H9 (cell line): Measurements from ENCODE around the gene OTX2. TPM values are rescaled to one million over a fixed set of nuclear protein-coding genes. Genes with fewer than 3 reads are reported as not detected.

Source experiments
- DNase-seq: peaks from one replicate; pipeline ENCODE4 v3.0.0-alpha.2; 2017
- H2AFZ ChIP-seq: one replicate; pipeline ENCODE4 v1.6.1; 2013; ENCODE audit warnings: mild to moderate bottlenecking, low read length, control low read depth, moderate library complexity
- H2AK5ac ChIP-seq: 2 replicates; pipeline ENCODE4 v1.6.1; 2013; ENCODE audit warnings: low read length, control low read depth, mixed read lengths; ENCODE audit not compliant: insufficient read length
- H2BK120ac ChIP-seq: one replicate; pipeline ENCODE4 v1.6.1; 2013; ENCODE audit warnings: low read depth, mild to moderate bottlenecking, low read length, control low read depth, inconsistent platforms; ENCODE audit not compliant: poor library complexity, severe bottlenecking
- H2BK12ac ChIP-seq: 2 replicates; pipeline ENCODE4 v1.6.1; 2013; ENCODE audit warnings: low read length, control low read depth, mixed read lengths, low read depth; ENCODE audit not compliant: insufficient read length
- H2BK15ac ChIP-seq: 2 replicates; pipeline ENCODE4 v1.6.1; 2013; ENCODE audit warnings: low read depth, low read length, control low read depth
- H2BK20ac ChIP-seq: one replicate; pipeline ENCODE4 v1.6.1; 2013; ENCODE audit warnings: low read depth, mild to moderate bottlenecking, low read length, control low read depth, inconsistent platforms; ENCODE audit not compliant: poor library complexity, severe bottlenecking
- H2BK5ac ChIP-seq: 2 replicates; pipeline ENCODE4 v1.6.1; 2013; ENCODE audit warnings: low read length, control low read depth, mixed read lengths; ENCODE audit not compliant: insufficient read length
- H3K14ac ChIP-seq: 2 replicates; pipeline ENCODE4 v1.6.1; 2013; ENCODE audit warnings: low read length, control low read depth; ENCODE audit not compliant: insufficient read depth
- H3K18ac ChIP-seq: 2 replicates; pipeline ENCODE4 v1.6.1; 2013; ENCODE audit warnings: low read depth, mild to moderate bottlenecking, mixed read lengths, low read length, control low read depth; ENCODE audit not compliant: insufficient read length
- H3K23ac ChIP-seq: 2 replicates; pipeline ENCODE4 v1.6.1; 2013; ENCODE audit warnings: low read length, control low read depth, mixed read lengths, low read depth; ENCODE audit not compliant: insufficient read length
- H3K23me2 ChIP-seq: 2 replicates; pipeline ENCODE4 v1.6.1; 2013; ENCODE audit warnings: low read depth, mild to moderate bottlenecking, mixed read lengths, low read length, control low read depth; ENCODE audit not compliant: insufficient read length, poor library complexity, severe bottlenecking
- H3K27ac ChIP-seq: 2 replicates; pipeline ENCODE4 v1.5.1; 2013; ENCODE audit warnings: low read length, control low read depth, mixed read lengths, low read depth; ENCODE audit not compliant: insufficient read length
- H3K27me3 ChIP-seq: 2 replicates; pipeline ENCODE4 v1.6.1; 2013; ENCODE audit warnings: low read length, control low read depth, inconsistent platforms; ENCODE audit not compliant: insufficient read depth
- H3K4ac ChIP-seq: 2 replicates; pipeline ENCODE4 v1.6.1; 2013; ENCODE audit warnings: low read depth, mild to moderate bottlenecking, control low read depth, inconsistent platforms, low read length, moderate library complexity
- H3K4me1 ChIP-seq: 2 replicates; pipeline ENCODE4 v1.6.1; 2013; ENCODE audit warnings: low read length, control low read depth, inconsistent platforms; ENCODE audit not compliant: insufficient read depth
- H3K4me2 ChIP-seq: 2 replicates; pipeline ENCODE4 v1.6.1; 2013; ENCODE audit warnings: low read length, control low read depth, mixed read lengths; ENCODE audit not compliant: insufficient read length, insufficient read depth
- H3K56ac ChIP-seq: 2 replicates; pipeline ENCODE4 v1.6.1; 2013; ENCODE audit warnings: low read depth, mild to moderate bottlenecking, mixed read lengths, low read length, control low read depth; ENCODE audit not compliant: insufficient read length
- H3K79me1 ChIP-seq: 2 replicates; pipeline ENCODE4 v1.6.1; 2013; ENCODE audit warnings: low read depth, mild to moderate bottlenecking, moderate library complexity, low read length, control low read depth, inconsistent platforms; ENCODE audit not compliant: insufficient read depth, poor library complexity, severe bottlenecking
- H3K79me2 ChIP-seq: 2 replicates; pipeline ENCODE4 v1.6.1; 2013; ENCODE audit warnings: low read length, control low read depth, inconsistent platforms; ENCODE audit not compliant: insufficient read depth
- H3K9ac ChIP-seq: 2 replicates; pipeline ENCODE4 v1.6.1; 2013; ENCODE audit warnings: low read length, control low read depth, mixed read lengths; ENCODE audit not compliant: insufficient read length; ENCODE audit errors: extremely low read depth
- H3K9me3 ChIP-seq: one replicate; pipeline ENCODE4 v1.6.1; 2013; ENCODE audit warnings: low read depth, low read length, inconsistent platforms; ENCODE audit not compliant: control insufficient read depth
- H3T11ph ChIP-seq: one replicate; pipeline ENCODE4 v1.6.1; 2013; ENCODE audit warnings: mild to moderate bottlenecking, low read length, control low read depth, inconsistent platforms
- H4K20me1 ChIP-seq: one replicate; pipeline ENCODE4 v1.6.1; 2013; ENCODE audit not compliant: control insufficient read depth, insufficient read length, insufficient read depth
- H4K5ac ChIP-seq: 2 replicates; pipeline ENCODE4 v1.6.1; 2013; ENCODE audit warnings: low read depth, mild to moderate bottlenecking, mixed read lengths, low read length, control low read depth; ENCODE audit not compliant: insufficient read length
- H4K8ac ChIP-seq: replicated peaks from 2 replicates; pipeline ENCODE4 v1.6.1; 2013; ENCODE audit warnings: low read length, control low read depth, mixed read lengths, low read depth; ENCODE audit not compliant: insufficient read length
- H4K91ac ChIP-seq: 2 replicates; pipeline ENCODE4 v1.6.1; 2013; ENCODE audit warnings: low read depth, mild to moderate bottlenecking, moderate library complexity, mixed read lengths, low read length, control low read depth; ENCODE audit not compliant: insufficient read length
- H3K27ac Mint-ChIP-seq, 3 experiments: 2 replicates in 2 of 3; 3 replicates in 1 of 3; pipeline ENCODE4 v1.8.0; 2020 to 2021; ENCODE audit warnings: mixed read lengths in 3 of 3, mild to moderate bottlenecking in 1 of 3, moderate library complexity in 1 of 3
- H3K27me3 Mint-ChIP-seq: 2 replicates; pipeline ENCODE4 v1.8.0; 2021; ENCODE audit warnings: low read depth, mild to moderate bottlenecking, moderate library complexity, mixed read lengths
- H3K36me3 Mint-ChIP-seq, 3 experiments: 2 replicates in 2 of 3; 3 replicates in 1 of 3; pipeline ENCODE4 v1.8.0; 2020 to 2021; ENCODE audit warnings: low read depth in 3 of 3, mixed read lengths in 3 of 3; ENCODE audit not compliant: insufficient read depth in 1 of 3
- H3K4me1 Mint-ChIP-seq, 2 experiments: 2 replicates each; pipeline ENCODE4 v1.8.0; 2020; ENCODE audit warnings: mixed read lengths in 2 of 2
- H3K4me3 Mint-ChIP-seq, 2 experiments: 2 replicates in 1 of 2; 3 replicates in 1 of 2; pipeline ENCODE4 v1.8.0; 2020 to 2021; ENCODE audit warnings: mild to moderate bottlenecking in 2 of 2, mixed read lengths in 2 of 2, moderate library complexity in 1 of 2
- H3K9me3 Mint-ChIP-seq, 2 experiments: 2 replicates in 1 of 2; 3 replicates in 1 of 2; pipeline ENCODE4 v1.8.0; 2020; ENCODE audit warnings: mild to moderate bottlenecking in 2 of 2, mixed read lengths in 2 of 2, moderate library complexity in 1 of 2
- WGBS: extraction: QIAGEN DNeasy Blood & Tissue Kit; methylation state at CpG from one replicate; pipeline ENCODE4 v1.1.7; 2013; ENCODE audit warnings: missing lambda C conversion rate, low lambda C conversion rate, mixed read lengths; ENCODE audit not compliant: insufficient read length; ENCODE audit errors: extremely low coverage; 5-methylcytosine and 5-hydroxymethylcytosine counted together
- total RNA-seq: library from RNA; stranded (reverse); gene quantifications from 2 replicates; pipeline ENCODE4 v1.2.1, GENCODE V29; 2021
- TF ChIP-seq, protein P1 (sequence below): fragments of 200-600 bp; sonication (generic); conservative IDR thresholded peaks from 3 replicates; pipeline ENCODE4 v1.8.0; 2021; ENCODE audit warnings: antibody characterized with exemption, mild to moderate bottlenecking

The OTX2 gene
- total RNA-seq, 1 experiment from 2014 or later = 193 TPM

DNA sequence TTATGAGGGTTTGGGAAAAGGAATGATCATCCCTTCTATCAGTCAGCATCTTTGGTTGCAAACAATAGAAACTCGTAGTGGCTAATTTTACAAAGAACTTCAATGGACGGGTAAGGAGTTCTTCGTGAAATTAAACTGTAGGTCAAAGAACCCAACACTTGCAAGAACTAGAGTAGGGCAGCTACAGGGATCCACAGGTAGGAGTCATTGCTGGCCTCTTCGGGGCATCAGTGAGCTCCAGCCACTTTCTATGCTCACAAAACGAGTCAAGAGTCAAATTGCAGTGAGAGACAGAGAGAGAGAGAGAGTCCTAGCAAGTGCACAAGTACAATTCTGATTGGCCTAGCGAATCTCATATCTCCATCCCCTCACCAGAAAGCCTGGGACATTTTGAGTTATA lies 29.9 kb upstream of the OTX2 start:
- peaks cover 20% of the 10 kb centered on the region in 2 experiments for H3K4me1 Mint-ChIP-seq
- H2BK120ac ChIP-seq = no peak overlapping the region
- TF ChIP-seq, protein P1, sequence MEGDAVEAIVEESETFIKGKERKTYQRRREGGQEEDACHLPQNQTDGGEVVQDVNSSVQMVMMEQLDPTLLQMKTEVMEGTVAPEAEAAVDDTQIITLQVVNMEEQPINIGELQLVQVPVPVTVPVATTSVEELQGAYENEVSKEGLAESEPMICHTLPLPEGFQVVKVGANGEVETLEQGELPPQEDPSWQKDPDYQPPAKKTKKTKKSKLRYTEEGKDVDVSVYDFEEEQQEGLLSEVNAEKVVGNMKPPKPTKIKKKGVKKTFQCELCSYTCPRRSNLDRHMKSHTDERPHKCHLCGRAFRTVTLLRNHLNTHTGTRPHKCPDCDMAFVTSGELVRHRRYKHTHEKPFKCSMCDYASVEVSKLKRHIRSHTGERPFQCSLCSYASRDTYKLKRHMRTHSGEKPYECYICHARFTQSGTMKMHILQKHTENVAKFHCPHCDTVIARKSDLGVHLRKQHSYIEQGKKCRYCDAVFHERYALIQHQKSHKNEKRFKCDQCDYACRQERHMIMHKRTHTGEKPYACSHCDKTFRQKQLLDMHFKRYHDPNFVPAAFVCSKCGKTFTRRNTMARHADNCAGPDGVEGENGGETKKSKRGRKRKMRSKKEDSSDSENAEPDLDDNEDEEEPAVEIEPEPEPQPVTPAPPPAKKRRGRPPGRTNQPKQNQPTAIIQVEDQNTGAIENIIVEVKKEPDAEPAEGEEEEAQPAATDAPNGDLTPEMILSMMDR = peak; percentile 29; the same call in 1 of the 3 replicates

More for the DNA sequence above, 29.9 kb upstream of the OTX2 start:
- H3K4me3 Mint-ChIP-seq = no peak overlapping the region
- H3K36me3 Mint-ChIP-seq = peaks cover 1 to 4% (median 3%) of the 10 kb centered on the region in 3 experiments; a peak in 5 of 7 replicates
- no peak overlapping the region for H3K27ac ChIP-seq
- H2BK5ac ChIP-seq = no peak overlapping the region
- H2AFZ ChIP-seq = no peak overlapping the region
- no peak overlapping the region for H3K9ac ChIP-seq
- no peak overlapping the region for H3K14ac ChIP-seq
- no peak overlapping the region for H2BK15ac ChIP-seq
- H3T11ph ChIP-seq = no peak overlapping the region
- H3K27me3 Mint-ChIP-seq = peaks cover 37% of the 10 kb centered on the region
- H2BK20ac ChIP-seq = no peak overlapping the region
- no peak overlapping the region for H3K23ac ChIP-seq
- H2AK5ac ChIP-seq = no peak overlapping the region
- no peak overlapping the region for H3K4ac ChIP-seq
- no peaks in the 10 kb centered on the region for H3K79me2 ChIP-seq
- H2BK12ac ChIP-seq = no peak overlapping the region
- H3K4me1 ChIP-seq = no peaks in the 10 kb centered on the region; the same call in 1 of the 2 replicates
- H3K9me3 ChIP-seq = no peaks in the 10 kb centered on the region
- H3K9me3 Mint-ChIP-seq = peaks cover 0 to 4% of the 10 kb centered on the region in 2 experiments; a peak in 2 of 5 replicates
- no peaks in the 10 kb centered on the region for H3K23me2 ChIP-seq
- H4K8ac ChIP-seq = no peak overlapping the region
- WGBS = no CpG with 5 or more reads among the region's 6 CpGs
- H3K79me1 ChIP-seq = no peaks in the 10 kb centered on the region
- no peak overlapping the region for H3K27ac Mint-ChIP-seq
- H4K20me1 ChIP-seq = no peaks in the 10 kb centered on the region
- no peak overlapping the region for H3K4me2 ChIP-seq
- H4K5ac ChIP-seq = no peak overlapping the region
- H3K27me3 ChIP-seq = peaks cover 22% of the 10 kb centered on the region; the same call in 1 of the 2 replicates
- H3K18ac ChIP-seq = no peak overlapping the region
- H4K91ac ChIP-seq = no peak overlapping the region
- no peak overlapping the region for H3K56ac ChIP-seq
- no peak for DNase-seq
